Measurements from ENCODE around the gene ADAP1.
"Not testable (repeated sequence)": the region's sequence is repeated elsewhere in the genome, so short reads cannot be mapped to it uniquely, and the experiment has no call there.

Gene ADAP1

GRCh38 chr7:958221-959200, 4.0 kb upstream of the ADAP1 start:
- DNase-seq, result no peak

DNA sequence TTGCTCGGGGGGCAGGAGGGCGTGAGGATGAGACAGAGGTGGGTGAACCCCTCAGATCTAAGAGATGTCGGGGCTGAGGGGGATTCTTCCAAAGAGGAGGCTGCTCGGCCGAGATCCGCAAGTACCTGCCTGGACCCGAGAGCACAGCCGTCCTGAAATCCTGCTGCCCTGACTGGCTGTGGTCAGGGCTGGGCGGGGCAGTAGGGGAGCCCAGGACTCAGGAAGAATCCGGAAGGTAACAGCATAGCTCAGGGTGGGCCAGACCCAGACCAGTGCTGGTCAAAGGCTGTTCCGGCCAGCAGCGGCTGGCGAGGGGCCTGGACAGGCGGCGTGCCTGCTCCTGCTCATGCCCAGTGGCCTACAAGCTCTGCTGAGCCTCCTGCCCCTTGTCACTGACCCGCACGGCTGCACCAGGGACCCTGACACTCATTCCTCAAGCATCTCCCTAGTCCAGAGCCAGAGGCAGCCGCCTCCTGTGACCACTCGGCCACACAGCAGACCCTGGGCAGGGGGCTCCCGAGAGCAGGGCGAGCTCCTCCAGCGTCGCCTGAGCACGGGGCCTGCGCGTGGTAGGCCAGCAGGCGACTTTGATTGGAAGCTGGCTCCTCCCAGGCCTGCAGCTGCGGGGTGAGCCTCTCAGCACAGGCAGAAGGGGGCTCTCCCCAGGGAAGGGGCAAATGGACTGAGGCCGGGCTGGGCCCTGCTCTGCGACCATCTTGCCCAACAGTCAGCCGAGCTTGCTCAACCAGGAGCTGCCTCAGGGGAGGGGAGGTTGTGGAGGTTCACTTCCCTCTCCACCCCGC, 3.1 kb upstream of the ADAP1 start:
- DNase-seq, result no peak

DNA sequence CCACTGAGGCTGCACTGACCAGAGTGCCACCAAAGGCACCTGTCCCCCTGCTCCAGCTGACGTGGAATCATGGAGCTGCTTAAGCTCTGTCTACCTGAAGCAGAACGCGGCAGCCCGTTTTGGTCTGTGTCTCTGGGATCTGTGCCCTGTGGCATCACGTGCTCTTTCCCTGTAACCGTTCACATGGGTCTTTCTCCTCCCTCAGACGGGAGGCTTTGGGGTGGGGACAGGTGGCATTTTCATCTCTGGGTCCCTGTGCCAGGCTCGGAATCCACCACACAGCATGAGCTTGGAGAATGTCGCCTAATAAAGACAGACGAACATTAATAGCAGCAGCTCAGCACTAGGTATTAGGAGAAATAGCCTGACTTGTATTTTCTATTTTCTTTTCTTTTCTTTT, 1.6 kb upstream of the ADAP1 start:
- no peak for DNase-seq

DNA sequence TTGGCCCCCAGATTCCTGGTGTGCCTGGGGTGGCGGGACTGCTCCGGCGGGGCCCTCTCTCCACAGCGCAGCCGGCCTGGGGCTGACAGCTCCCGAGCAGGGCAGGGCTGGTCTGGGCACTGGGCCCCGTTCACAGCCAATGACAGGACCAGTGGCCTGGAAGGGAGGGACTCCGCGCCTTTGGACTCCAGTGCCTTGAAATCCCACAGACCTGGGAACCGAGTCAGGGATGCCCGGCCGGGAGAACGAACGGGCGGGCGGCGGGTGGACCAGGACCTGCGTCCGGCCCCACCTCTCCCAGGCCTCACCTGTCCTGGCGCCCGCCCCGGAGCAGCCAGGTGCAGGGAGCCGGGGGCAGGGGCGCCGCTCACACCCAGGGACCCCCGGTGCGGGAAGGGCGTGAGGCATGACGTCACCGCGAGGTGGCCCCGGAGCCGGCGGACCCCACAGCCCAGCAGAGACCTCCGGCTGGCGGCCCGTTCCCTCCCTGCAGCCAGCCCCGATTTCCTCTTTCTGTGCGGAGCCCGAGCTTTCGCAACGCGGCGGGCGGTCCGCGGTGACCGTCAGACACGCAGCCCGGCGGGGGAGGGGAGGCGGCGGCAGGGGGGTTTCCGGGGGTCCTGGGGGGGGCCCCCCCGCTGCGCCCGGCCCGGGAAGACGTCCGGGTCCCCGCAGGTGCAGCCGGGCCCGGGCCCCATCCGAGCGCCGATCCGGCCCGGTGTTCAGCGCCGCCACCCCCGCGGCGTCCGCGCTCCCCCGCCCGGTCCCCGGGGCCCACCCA, 743 bp downstream of the ADAP1 start:
- DNase-seq, result no peak

DNA sequence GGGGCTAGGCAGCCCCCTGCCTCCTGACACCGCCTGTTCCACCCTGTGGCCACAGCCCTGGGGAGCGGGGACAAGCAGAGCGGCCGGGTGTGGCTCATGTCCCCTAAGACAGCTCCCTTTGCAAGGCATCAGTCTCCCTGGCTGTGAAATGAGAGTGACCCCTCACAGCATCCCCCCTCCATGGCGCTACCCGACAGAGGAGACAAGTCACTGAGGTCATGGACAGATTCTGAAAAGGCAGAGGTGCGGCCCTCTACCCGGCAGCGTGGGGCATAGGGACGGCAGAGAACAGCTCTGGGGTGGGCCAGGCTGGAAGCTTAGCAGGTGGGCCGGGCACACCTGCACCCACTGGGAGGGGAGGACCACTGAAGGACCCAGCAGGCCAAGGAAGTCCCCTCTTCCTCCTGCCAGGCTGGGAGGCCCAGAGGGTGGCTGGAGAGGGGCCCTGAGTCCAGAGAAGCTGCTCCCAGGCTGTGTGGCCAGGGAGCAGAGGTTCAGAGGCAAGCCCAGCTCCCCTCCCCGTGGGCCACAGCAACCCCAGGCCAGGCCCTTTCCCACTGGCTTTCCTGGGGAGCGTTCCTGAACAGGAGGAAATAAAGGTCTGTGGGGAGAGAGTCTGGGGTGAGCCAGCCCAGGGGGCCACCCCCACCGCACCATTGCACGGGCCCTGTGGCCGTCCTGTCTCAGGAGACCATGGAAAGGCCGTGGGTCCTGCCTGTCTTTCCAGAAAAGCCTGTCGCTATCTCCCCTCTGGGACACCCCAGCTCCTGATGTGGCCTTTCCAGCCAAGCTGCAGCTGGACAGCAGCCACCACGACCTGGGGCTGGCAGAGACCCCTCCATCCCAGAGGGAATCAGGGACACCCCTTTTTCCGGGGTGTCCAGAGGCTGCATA, 1.7 kb downstream of the ADAP1 start:
- no peak for DNase-seq

DNA sequence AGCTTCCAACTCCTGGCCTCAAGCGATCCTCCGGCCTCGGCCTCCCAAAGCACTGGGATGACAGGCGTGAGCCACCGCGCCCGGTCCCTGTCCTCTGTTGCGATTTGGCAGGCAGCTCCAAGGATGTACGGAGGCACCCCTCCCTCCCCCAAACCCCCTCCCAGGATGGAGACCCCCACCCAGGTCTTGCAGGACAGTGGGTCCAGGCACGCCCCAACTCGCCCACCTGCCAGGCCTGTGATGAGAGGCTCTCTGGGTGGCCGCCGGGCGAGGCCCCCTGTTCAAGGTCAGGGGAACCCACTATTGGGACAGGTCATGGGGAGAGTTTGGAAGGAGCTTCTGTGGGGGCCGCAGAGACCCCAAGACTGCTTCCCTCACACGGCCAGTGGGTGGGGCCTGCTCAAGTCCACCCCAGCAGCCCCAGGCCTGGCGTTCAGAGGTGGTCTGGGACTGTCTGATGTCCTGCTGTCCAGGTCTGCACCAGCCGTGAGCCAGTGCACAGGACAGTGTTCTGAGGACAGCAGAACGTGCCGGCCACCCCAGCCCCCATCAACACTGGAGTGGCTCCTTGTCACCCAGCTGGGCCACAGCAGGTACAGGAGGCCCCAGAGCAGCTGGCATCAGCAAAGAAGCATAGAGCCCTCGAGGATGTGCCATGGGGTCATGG, 2.5 kb downstream of the ADAP1 start:
- no peak for DNase-seq

- DNase-seq, result no peak
Measured at GRCh38 chr7:949021-949934, 5.2 kb downstream of the ADAP1 start.

DNA sequence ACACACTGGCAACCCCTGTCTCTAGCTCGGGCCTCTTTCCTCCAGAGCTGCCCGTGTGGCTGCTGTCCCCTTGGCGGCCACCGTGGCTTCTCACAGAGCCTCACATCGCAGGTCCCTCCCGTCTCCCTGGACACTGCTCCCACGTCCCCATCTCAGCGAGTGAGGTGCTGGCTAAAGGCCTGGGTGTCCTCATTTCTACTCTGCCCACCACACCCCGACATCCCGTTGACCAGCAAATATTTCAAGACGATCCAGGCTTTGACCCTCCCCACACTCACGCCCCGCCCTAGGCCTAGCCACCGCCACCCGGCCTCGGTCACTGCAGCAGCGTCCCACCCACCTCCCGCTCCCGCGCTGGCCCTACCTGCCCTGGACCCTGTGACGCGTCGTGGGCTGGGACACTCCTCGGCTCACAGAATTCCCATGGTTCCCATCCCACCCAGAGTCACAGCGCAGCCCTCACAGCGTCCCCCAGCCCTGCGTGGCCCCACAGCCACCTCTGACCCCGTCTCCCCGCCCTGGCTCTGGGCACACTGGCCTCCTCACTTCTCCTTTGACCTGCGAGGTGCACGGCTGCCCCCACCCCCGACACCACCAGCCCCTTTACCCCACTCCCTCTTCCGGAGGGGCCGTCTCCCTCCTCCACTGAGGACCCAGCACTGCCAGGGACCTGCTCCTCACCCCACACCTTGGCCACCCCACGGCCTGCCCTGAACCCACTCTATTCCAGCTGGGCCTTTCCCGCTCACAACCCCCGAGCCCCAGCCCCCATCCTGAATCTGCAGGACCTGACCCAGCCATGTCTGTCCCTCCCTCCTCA, 6.9 kb downstream of the ADAP1 start:
- DNase-seq, result no peak

DNA sequence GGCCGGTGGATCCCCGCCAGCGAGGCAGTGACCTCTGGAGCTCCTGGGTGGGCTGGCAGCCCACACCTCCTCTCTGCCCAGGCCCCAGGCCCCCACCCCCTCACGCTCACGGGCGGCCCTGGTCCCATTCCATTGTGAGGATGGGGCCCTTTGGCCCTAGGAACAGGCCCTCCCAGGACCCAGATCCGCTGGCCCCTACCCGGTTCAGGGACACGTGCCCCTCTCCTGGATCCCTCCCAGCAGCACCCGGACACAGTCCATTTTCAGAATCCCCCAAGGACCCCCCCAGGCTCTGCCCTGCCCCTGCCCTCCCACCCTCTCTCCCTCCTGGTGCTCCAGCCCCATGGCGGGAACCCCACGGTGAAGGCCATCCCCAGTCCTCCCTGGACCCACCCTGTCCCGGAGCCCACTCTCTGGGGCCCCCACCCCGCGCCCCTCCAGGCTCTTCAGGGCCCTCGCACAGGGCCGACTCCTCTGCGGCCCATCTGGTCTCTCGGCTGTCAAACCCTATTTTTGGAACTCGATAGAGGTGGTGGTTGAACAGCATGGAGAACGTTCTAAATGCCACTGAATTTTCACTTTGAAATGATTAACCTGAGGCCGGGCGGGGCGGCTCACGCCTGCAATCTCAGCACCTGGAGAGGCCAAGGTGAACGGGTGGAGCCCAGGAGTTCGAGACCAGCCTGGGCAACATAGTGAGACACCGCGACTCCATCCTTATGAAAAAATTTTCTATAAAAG, 8.1 kb downstream of the ADAP1 start:
- no peak for DNase-seq

- DNase-seq, result no peak
Measured at GRCh38 chr7:945556-946255, 8.8 kb downstream of the ADAP1 start.

GRCh38 chr7:945147-945555, 9.3 kb downstream of the ADAP1 start:
- no peak for DNase-seq

GRCh38 chr7:944744-945143, 9.7 kb downstream of the ADAP1 start:
- DNase-seq, result no peak

GRCh38 chr7:943793-944192, 10.7 kb downstream of the ADAP1 start:
- not testable (repeated sequence) for DNase-seq

DNA sequence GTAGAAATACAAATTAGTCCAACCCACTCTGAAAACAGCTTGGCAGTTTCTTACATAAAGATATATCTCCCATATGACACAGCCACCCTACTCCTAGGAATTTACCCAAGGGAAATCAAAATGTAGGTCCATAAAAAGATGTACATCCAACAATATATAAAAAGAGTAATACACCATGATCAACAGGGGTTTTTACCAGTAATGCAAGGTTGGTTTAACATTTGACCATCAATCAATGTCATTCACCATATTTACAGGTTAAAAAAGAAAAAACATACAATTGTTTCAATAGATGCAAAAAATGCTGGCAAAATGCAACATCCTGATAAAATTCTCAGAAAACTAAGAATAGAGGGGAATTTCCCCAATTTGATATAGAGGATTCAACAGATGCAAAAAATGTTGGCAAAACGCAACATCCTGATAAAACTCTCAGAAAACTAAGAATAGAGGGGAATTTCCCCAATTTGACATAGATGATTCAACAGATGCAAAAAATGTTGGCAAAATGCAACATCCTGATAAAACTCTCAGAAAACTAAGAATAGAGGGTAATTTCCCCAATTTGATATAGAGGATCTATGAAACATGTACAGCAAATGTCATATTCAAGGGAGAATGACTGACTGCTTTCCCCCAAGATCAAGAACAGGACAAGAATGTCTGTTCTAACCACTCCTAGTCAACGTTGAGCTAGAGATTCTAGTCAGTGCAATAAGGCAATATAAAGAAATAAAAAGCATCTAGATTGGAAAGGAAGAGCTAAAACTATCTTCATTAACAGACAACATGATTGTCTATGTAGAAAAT, 13.7 kb downstream of the ADAP1 start:
- DNase-seq, result no peak

- DNase-seq, result no peak
Measured at GRCh38 chr7:939843-940242, 14.6 kb downstream of the ADAP1 start.

DNA sequence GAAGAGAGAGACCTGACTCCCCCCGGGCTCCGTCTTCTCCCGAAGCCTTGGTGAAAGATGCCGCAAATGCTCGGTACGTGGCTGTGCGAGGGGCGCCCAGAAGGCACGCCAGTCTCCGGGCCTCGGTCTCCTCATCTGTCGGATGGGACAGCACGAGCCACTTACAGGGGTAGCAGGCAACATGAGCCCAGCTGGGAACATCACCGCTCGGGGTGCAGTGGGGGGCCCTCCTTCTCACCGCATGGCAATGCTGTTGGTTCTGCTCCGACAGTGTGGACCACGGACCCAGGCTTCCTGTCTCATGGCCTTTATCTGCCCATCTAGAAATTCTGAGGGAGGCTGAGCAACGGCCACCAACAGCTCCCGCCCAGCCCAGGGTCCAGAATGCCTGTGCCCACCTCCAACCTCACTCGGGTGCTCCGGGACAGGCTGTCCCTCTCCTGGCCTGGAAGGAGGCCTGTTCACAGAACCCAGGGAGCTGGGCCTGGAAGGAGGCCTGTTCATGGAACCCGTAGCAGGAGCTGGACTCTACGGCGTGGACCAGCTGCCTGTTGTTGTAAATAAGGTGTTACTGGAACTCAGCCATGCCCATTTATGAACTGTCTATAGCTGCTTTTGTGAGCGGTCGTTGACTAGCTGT, 15.8 kb downstream of the ADAP1 start:
- no peak for DNase-seq
